ENCODE data around the gene WDR45.

The WDR45 gene

DNA sequence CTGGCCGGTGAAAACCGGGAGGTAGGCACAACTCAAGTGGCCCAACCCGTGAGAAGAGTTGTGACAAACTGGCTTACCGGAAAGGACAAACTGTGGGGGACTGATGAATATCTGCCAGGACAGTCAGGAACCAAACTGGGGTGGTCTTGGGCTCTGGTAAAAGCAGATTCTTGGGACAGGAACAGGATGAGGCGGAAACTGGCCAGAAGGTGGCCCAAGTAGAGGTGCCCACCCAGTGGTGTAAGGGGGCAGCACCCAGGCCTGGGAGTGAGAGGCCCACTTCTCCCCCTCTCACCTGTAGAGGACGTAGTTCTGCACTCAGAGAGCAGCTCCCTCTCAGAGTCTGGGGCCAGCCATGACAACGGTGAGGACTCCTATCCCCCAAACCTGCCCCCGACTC lies 15.0 kb downstream of the WDR45 start:
- no peak for TF ChIP-seq ZC3H10 (CRISPR knock-in tag; IDR thresholded peaks at IDR 0.05)
- TF ChIP-seq, protein P1, sequence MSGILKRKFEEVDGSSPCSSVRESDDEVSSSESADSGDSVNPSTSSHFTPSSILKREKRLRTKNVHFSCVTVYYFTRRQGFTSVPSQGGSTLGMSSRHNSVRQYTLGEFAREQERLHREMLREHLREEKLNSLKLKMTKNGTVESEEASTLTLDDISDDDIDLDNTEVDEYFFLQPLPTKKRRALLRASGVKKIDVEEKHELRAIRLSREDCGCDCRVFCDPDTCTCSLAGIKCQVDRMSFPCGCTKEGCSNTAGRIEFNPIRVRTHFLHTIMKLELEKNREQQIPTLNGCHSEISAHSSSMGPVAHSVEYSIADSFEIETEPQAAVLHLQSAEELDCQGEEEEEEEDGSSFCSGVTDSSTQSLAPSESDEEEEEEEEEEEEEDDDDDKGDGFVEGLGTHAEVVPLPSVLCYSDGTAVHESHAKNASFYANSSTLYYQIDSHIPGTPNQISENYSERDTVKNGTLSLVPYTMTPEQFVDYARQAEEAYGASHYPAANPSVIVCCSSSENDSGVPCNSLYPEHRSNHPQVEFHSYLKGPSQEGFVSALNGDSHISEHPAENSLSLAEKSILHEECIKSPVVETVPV (CRISPR knock-in tag; IDR thresholded peaks at IDR 0.05) = no peak
- no peak for TF ChIP-seq PPARA (CRISPR knock-in tag; IDR thresholded peaks at IDR 0.05; ENCODE audit: borderline replicate concordance)
- no peak for TF ChIP-seq SNAI2 (CRISPR knock-in tag; IDR thresholded peaks at IDR 0.05)
- TF ChIP-seq, protein P2, sequence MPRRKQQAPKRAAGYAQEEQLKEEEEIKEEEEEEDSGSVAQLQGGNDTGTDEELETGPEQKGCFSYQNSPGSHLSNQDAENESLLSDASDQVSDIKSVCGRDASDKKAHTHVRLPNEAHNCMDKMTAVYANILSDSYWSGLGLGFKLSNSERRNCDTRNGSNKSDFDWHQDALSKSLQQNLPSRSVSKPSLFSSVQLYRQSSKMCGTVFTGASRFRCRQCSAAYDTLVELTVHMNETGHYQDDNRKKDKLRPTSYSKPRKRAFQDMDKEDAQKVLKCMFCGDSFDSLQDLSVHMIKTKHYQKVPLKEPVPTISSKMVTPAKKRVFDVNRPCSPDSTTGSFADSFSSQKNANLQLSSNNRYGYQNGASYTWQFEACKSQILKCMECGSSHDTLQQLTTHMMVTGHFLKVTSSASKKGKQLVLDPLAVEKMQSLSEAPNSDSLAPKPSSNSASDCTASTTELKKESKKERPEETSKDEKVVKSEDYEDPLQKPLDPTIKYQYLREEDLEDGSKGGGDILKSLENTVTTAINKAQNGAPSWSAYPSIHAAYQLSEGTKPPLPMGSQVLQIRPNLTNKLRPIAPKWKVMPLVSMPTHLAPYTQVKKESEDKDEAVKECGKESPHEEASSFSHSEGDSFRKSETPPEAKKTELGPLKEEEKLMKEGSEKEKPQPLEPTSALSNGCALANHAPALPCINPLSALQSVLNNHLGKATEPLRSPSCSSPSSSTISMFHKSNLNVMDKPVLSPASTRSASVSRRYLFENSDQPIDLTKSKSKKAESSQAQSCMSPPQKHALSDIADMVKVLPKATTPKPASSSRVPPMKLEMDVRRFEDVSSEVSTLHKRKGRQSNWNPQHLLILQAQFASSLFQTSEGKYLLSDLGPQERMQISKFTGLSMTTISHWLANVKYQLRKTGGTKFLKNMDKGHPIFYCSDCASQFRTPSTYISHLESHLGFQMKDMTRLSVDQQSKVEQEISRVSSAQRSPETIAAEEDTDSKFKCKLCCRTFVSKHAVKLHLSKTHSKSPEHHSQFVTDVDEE (CRISPR knock-in tag; IDR thresholded peaks at IDR 0.05) = no peak
- TF ChIP-seq GLIS3 (CRISPR knock-in tag; IDR thresholded peaks at IDR 0.05) = no peak
- TF ChIP-seq BACH2 (CRISPR knock-in tag; IDR thresholded peaks at IDR 0.05; ENCODE audit: borderline replicate concordance) = no peak
- TF ChIP-seq, protein P3, sequence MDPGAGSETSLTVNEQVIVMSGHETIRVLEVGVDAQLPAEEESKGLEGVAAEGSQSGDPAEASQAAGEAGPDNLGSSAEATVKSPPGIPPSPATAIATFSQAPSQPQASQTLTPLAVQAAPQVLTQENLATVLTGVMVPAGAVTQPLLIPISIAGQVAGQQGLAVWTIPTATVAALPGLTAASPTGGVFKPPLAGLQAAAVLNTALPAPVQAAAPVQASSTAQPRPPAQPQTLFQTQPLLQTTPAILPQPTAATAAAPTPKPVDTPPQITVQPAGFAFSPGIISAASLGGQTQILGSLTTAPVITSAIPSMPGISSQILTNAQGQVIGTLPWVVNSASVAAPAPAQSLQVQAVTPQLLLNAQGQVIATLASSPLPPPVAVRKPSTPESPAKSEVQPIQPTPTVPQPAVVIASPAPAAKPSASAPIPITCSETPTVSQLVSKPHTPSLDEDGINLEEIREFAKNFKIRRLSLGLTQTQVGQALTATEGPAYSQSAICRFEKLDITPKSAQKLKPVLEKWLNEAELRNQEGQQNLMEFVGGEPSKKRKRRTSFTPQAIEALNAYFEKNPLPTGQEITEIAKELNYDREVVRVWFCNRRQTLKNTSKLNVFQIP (CRISPR knock-in tag; IDR thresholded peaks at IDR 0.05; ENCODE audit: borderline replicate concordance, low read depth) = no peak
- TF ChIP-seq ZFP30 (CRISPR knock-in tag; IDR thresholded peaks at IDR 0.05) = no peak
- TF ChIP-seq TOX (CRISPR knock-in tag; IDR thresholded peaks at IDR 0.05; ENCODE audit: borderline replicate concordance) = no peak
- TF ChIP-seq, protein P4, sequence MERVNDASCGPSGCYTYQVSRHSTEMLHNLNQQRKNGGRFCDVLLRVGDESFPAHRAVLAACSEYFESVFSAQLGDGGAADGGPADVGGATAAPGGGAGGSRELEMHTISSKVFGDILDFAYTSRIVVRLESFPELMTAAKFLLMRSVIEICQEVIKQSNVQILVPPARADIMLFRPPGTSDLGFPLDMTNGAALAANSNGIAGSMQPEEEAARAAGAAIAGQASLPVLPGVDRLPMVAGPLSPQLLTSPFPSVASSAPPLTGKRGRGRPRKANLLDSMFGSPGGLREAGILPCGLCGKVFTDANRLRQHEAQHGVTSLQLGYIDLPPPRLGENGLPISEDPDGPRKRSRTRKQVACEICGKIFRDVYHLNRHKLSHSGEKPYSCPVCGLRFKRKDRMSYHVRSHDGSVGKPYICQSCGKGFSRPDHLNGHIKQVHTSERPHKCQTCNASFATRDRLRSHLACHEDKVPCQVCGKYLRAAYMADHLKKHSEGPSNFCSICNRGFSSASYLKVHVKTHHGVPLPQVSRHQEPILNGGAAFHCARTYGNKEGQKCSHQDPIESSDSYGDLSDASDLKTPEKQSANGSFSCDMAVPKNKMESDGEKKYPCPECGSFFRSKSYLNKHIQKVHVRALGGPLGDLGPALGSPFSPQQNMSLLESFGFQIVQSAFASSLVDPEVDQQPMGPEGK (CRISPR knock-in tag; IDR thresholded peaks at IDR 0.05; ENCODE audit: borderline replicate concordance) = no peak
- no peak for TF ChIP-seq RARB (CRISPR knock-in tag; IDR thresholded peaks at IDR 0.05)
- TF ChIP-seq, protein P5, sequence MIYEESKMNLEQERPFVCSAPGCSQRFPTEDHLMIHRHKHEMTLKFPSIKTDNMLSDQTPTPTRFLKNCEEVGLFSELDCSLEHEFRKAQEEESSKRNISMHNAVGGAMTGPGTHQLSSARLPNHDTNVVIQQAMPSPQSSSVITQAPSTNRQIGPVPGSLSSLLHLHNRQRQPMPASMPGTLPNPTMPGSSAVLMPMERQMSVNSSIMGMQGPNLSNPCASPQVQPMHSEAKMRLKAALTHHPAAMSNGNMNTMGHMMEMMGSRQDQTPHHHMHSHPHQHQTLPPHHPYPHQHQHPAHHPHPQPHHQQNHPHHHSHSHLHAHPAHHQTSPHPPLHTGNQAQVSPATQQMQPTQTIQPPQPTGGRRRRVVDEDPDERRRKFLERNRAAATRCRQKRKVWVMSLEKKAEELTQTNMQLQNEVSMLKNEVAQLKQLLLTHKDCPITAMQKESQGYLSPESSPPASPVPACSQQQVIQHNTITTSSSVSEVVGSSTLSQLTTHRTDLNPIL (CRISPR knock-in tag; IDR thresholded peaks at IDR 0.05; ENCODE audit: low read depth) = no peak
- TF ChIP-seq ARNTL (CRISPR knock-in tag; IDR thresholded peaks at IDR 0.05; ENCODE audit: borderline replicate concordance, low read depth) = no peak
- TF ChIP-seq ZFP3 (CRISPR knock-in tag; IDR thresholded peaks at IDR 0.05) = no peak
- no peak for TF ChIP-seq ZNF70 (CRISPR knock-in tag; IDR thresholded peaks at IDR 0.05)
- TF ChIP-seq ZNF8 (CRISPR knock-in tag; IDR thresholded peaks at IDR 0.05) = no peak
- no peak for TF ChIP-seq ZNF565 (CRISPR knock-in tag; conservative IDR thresholded peaks at IDR 0.05; ENCODE audit: low read depth)

DNA sequence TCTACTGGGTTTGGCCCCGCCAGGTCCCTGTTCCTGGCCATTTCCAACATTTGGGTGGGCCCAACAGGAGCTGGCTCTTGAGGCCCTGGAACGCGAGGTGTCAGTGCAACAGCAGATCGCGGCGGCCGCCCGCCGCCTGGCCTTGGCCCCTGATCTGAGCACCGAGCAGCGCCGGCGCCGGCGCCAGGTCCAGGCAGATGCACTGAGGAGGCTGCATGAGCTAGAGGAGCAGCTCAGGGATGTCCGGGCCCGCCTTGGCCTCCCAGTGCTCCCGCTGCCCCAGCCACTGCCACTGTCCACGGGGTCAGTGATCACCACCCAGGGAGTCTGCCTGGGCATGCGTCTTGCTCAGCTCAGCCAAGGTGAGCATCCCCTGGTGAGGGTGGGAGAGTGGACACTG lies 15.4 kb downstream of the WDR45 start:
- ATAC-seq = no peak

More for the DNA sequence above, 15.0 kb downstream of the WDR45 start:
- no peak for ATAC-seq

More for the DNA sequence above, 15.4 kb downstream of the WDR45 start:
- TF ChIP-seq, protein P2 (CRISPR knock-in tag; IDR thresholded peaks at IDR 0.05) = no peak
- TF ChIP-seq ARNTL (CRISPR knock-in tag; IDR thresholded peaks at IDR 0.05; ENCODE audit: borderline replicate concordance, low read depth) (no peak), PPARA (CRISPR knock-in tag; IDR thresholded peaks at IDR 0.05; ENCODE audit: borderline replicate concordance) (no peak), SNAI2 (CRISPR knock-in tag; IDR thresholded peaks at IDR 0.05) (no peak), ZNF565 (CRISPR knock-in tag; conservative IDR thresholded peaks at IDR 0.05; ENCODE audit: low read depth) (no peak)
- TF ChIP-seq, protein P5 (CRISPR knock-in tag; IDR thresholded peaks at IDR 0.05; ENCODE audit: low read depth) = no peak
- TF ChIP-seq, protein P3 (CRISPR knock-in tag; IDR thresholded peaks at IDR 0.05; ENCODE audit: borderline replicate concordance, low read depth) = no peak

Data from SK-N-SH treated with all-trans-retinoic acid at 6 μM for 48 hours (cell line).